GM21619 (cell line): ENCODE data around the gene LRRC4C.

Source experiments
- ATAC-seq: cut with Tn5 transposase; IDR thresholded peaks from one replicate; pipeline ENCODE4 v1.9.1; 2021; ENCODE audit not compliant: unreplicated experiment

The LRRC4C gene

GRCh38 chr11:41459465-41460401 is at the start of gene LRRC4C:
Gene LRRC4C (minus strand): TSS chr11:41459652.
- no peak for ATAC-seq

GRCh38 chr11:41508121-41508520 is 48.7 kb upstream of the LRRC4C start:
- no peak for ATAC-seq

- ATAC-seq: no peak
Measured at GRCh38 chr11:41499429-41499828, 40.0 kb upstream of the LRRC4C start.

GRCh38 chr11:41498726-41499125 is 39.3 kb upstream of the LRRC4C start:
- no peak for ATAC-seq

- no peak for ATAC-seq
Measured at GRCh38 chr11:41497974-41498373, 38.5 kb upstream of the LRRC4C start.

- ATAC-seq: no peak
Measured at GRCh38 chr11:41494716-41495115, 35.3 kb upstream of the LRRC4C start.

GRCh38 chr11:41486424-41486823 is 27.0 kb upstream of the LRRC4C start:
- ATAC-seq: no peak

GRCh38 chr11:41483956-41484355 is 24.5 kb upstream of the LRRC4C start:
- no peak for ATAC-seq

GRCh38 chr11:41479179-41479578 is 19.7 kb upstream of the LRRC4C start:
- no peak for ATAC-seq

GRCh38 chr11:41461057-41461681 is 1.7 kb upstream of the LRRC4C start:
- no peak for ATAC-seq

GRCh38 chr11:41458641-41459040 is 811 bp downstream of the LRRC4C start:
- ATAC-seq: no peak

- no peak for ATAC-seq
Measured at GRCh38 chr11:41458154-41458553, 1.3 kb downstream of the LRRC4C start.

- no peak for ATAC-seq
Measured at GRCh38 chr11:41457216-41458014, 2.0 kb downstream of the LRRC4C start.

- no peak for ATAC-seq
Measured at GRCh38 chr11:41456269-41456668, 3.2 kb downstream of the LRRC4C start.

- no peak for ATAC-seq
Measured at GRCh38 chr11:41451011-41451410, 8.4 kb downstream of the LRRC4C start.

GRCh38 chr11:41449483-41450050 is 9.9 kb downstream of the LRRC4C start:
- no peak for ATAC-seq

GRCh38 chr11:41446566-41446965 is 12.9 kb downstream of the LRRC4C start:
- no peak for ATAC-seq

- peak; percentile 56 for ATAC-seq
Measured at GRCh38 chr11:41446107-41446506, 13.3 kb downstream of the LRRC4C start.

- no peak for ATAC-seq
Measured at GRCh38 chr11:41437006-41437490, 22.4 kb downstream of the LRRC4C start.

GRCh38 chr11:41435531-41435930 is 23.9 kb downstream of the LRRC4C start:
- no peak for ATAC-seq

GRCh38 chr11:41431784-41432183 is 27.7 kb downstream of the LRRC4C start:
- ATAC-seq: no peak
